H1 (cell line): ENCODE measurements around the gene PEAK1. TPM values are rescaled to one million over a fixed set of nuclear protein-coding genes. Genes with fewer than 3 reads are reported as not detected.

Source experiments
- CTCF ChIA-PET: fragments of 300-600 bp; sonication (Branson Sonifier 250); formaldehyde crosslinking; loops from one replicate; lab custom pipeline; 2021; ENCODE audit not compliant: partially characterized antibody; lab: Charles Lee
- POLR2A ChIA-PET: fragments of 300-600 bp; sonication (Branson Sonifier 250); formaldehyde crosslinking; loops from one replicate; lab custom pipeline; 2021; ENCODE audit warnings: inconsistent platforms; ENCODE audit not compliant: partially characterized antibody; lab: Charles Lee
- DNase-seq, 2 experiments: peaks; one replicate each; pipeline versions ENCODE4 v3.0.0 to v3.0.0-alpha.2; 2010 to 2022; ENCODE audit warnings: low spot score in 2 of 2, low read depth in 1 of 2, mixed read lengths in 1 of 2
- FAIRE-seq: peaks from 2 replicates; lab custom pipeline; 2011; peaks lifted over from hg19 to GRCh38; lab: Jason Lieb, UNC
- H2AFZ ChIP-seq: 2 replicates; pipeline ENCODE4 v1.8.1; 2012; ENCODE audit warnings: low read length, inconsistent platforms
- H2AK5ac ChIP-seq: 2 replicates; pipeline ENCODE4 v1.6.1; 2013; ENCODE audit warnings: low read depth, low read length
- H2BK120ac ChIP-seq: replicated peaks from 2 replicates; pipeline ENCODE3; 2013; ENCODE audit warnings: low read depth, low read length, inconsistent platforms
- H2BK12ac ChIP-seq: 2 replicates; pipeline ENCODE4 v1.6.1; 2013; ENCODE audit warnings: low read depth, low read length
- H2BK15ac ChIP-seq: 2 replicates; pipeline ENCODE4 v1.6.1; 2013; ENCODE audit warnings: low read length
- H2BK20ac ChIP-seq: 2 replicates; pipeline ENCODE4 v1.6.1; 2013; ENCODE audit warnings: low read length
- H2BK5ac ChIP-seq: 2 replicates; pipeline ENCODE4 v1.6.1; 2013; ENCODE audit warnings: low read depth, low read length
- H3K14ac ChIP-seq: 2 replicates; pipeline ENCODE4 v1.6.1; 2013; ENCODE audit warnings: inconsistent platforms; ENCODE audit not compliant: insufficient read length
- H3K18ac ChIP-seq: 2 replicates; pipeline ENCODE4 v1.6.1; 2013; ENCODE audit warnings: low read length; ENCODE audit errors: extremely low read depth
- H3K23ac ChIP-seq: 2 replicates; pipeline ENCODE4 v1.6.1; 2013; ENCODE audit warnings: inconsistent platforms; ENCODE audit not compliant: insufficient read length
- H3K23me2 ChIP-seq: 2 replicates; pipeline ENCODE4 v1.6.1; 2013; ENCODE audit warnings: low read depth, low read length
- H3K27ac ChIP-seq: 2 replicates; pipeline ENCODE4 v1.6.1; 2011; ENCODE audit warnings: low read depth, low read length, inconsistent platforms
- H3K27me3 ChIP-seq, 4 experiments: replicated peaks in 1 of 4; 1 replicate in 1 of 4; 2 replicates in 3 of 4; pipeline versions ENCODE4 v1.6.1 to v1.8.1; 2011 to 2013; ENCODE audit warnings: low read length in 3 of 4, mild to moderate bottlenecking in 3 of 4, inconsistent platforms in 2 of 4, mixed read lengths in 2 of 4, moderate library complexity in 1 of 4; ENCODE audit not compliant: control insufficient read depth in 3 of 4, insufficient read depth in 3 of 4; ENCODE audit errors: extremely low read depth in 1 of 4
- H3K36me3 ChIP-seq, 4 experiments: 2 replicates each; pipeline versions ENCODE4 v1.6.1 to v1.8.1; 2011 to 2013; ENCODE audit warnings: mild to moderate bottlenecking in 4 of 4, low read length in 3 of 4, moderate library complexity in 2 of 4, control low read depth in 1 of 4, inconsistent platforms in 1 of 4; ENCODE audit not compliant: insufficient read depth in 4 of 4, control insufficient read depth in 2 of 4
- H3K4ac ChIP-seq: replicated peaks from 2 replicates; pipeline ENCODE3; 2013; ENCODE audit warnings: low read length, low read depth, mixed read lengths, inconsistent platforms; ENCODE audit not compliant: insufficient read length
- H3K4me1 ChIP-seq, 4 experiments: replicated peaks in 1 of 4; 1 replicate in 1 of 4; 2 replicates in 3 of 4; pipeline versions ENCODE4 v1.6.1 to v1.8.1; 2011 to 2013; ENCODE audit warnings: low read length in 3 of 4, inconsistent platforms in 2 of 4, mixed read lengths in 1 of 4; ENCODE audit not compliant: insufficient read depth in 4 of 4, control insufficient read depth in 3 of 4
- H3K4me2 ChIP-seq, 2 experiments: 2 replicates each; pipeline versions ENCODE4 v1.6.1 to v1.8.1; 2011 to 2013; ENCODE audit warnings: low read depth in 2 of 2, low read length in 2 of 2, control low read depth in 1 of 2, inconsistent platforms in 1 of 2, mild to moderate bottlenecking in 1 of 2; ENCODE audit not compliant: insufficient read depth in 1 of 2
- H3K4me3 ChIP-seq, 4 experiments: fragments of 200-600, 300-600 bp in 1 of 4; sonication (generic), shearing (Covaris generic), sonication (Bioruptor Twin) in 1 of 4; 2 replicates each; pipeline versions ENCODE4 v1.5.1 to v1.8.1; 2011 to 2016; ENCODE audit warnings: low read length in 4 of 4, low read depth in 3 of 4, control low read depth in 2 of 4, inconsistent platforms in 2 of 4, mild to moderate bottlenecking in 2 of 4, mixed read lengths in 1 of 4, moderate library complexity in 1 of 4; ENCODE audit not compliant: insufficient read depth in 2 of 4; ENCODE audit errors: extremely low read depth in 1 of 4
- H3K56ac ChIP-seq: replicated peaks from 2 replicates; pipeline ENCODE3; 2013; ENCODE audit warnings: low read depth, mild to moderate bottlenecking, mixed read lengths, low read length, inconsistent platforms; ENCODE audit not compliant: insufficient read length
- H3K79me1 ChIP-seq: 2 replicates; pipeline ENCODE4 v1.6.1; 2013; ENCODE audit warnings: low read depth, low read length, control low read depth
- H3K79me2 ChIP-seq, 2 experiments: 2 replicates each; pipeline versions ENCODE4 v1.6.1 to v1.8.1; 2012 to 2013; ENCODE audit warnings: low read length in 2 of 2, mild to moderate bottlenecking in 2 of 2, inconsistent platforms in 1 of 2; ENCODE audit not compliant: insufficient read depth in 2 of 2, control insufficient read depth in 1 of 2
- H3K9ac ChIP-seq, 4 experiments: replicated peaks in 1 of 4; 1 replicate in 1 of 4; 2 replicates in 3 of 4; pipeline versions ENCODE4 v1.6.1 to v1.8.1; 2011 to 2013; ENCODE audit warnings: low read depth in 3 of 4, low read length in 3 of 4, control low read depth in 2 of 4, mild to moderate bottlenecking in 2 of 4, moderate library complexity in 2 of 4, inconsistent platforms in 1 of 4; ENCODE audit errors: extremely low read depth in 1 of 4
- H3K9me3 ChIP-seq, 2 experiments: 2 replicates each; pipeline versions ENCODE4 v1.6.1 to v1.8.1; 2012 to 2013; ENCODE audit warnings: mild to moderate bottlenecking in 2 of 2, moderate library complexity in 2 of 2, control low read depth in 1 of 2, inconsistent platforms in 1 of 2, low read depth in 1 of 2, low read length in 1 of 2, mixed read lengths in 1 of 2; ENCODE audit not compliant: insufficient read depth in 2 of 2
- H4K20me1 ChIP-seq, 2 experiments: replicated peaks in 1 of 2; 2 replicates each; pipeline versions ENCODE3 to v1.8.1; 2011 to 2013; ENCODE audit warnings: inconsistent platforms in 2 of 2, low read length in 2 of 2, mild to moderate bottlenecking in 1 of 2; ENCODE audit not compliant: insufficient read depth in 2 of 2, control insufficient read depth in 1 of 2
- H4K5ac ChIP-seq: 2 replicates; pipeline ENCODE4 v1.6.1; 2013; ENCODE audit warnings: low read length, low read depth, mixed read lengths, inconsistent platforms; ENCODE audit not compliant: insufficient read length
- H4K8ac ChIP-seq: 2 replicates; pipeline ENCODE4 v1.8.0; 2013; ENCODE audit warnings: mild to moderate bottlenecking, moderate library complexity, low read length, inconsistent platforms; ENCODE audit not compliant: insufficient read depth; ENCODE audit errors: extremely low read depth
- H4K91ac ChIP-seq: replicated peaks from 2 replicates; pipeline ENCODE3; 2013; ENCODE audit warnings: low read length, mixed read lengths, inconsistent platforms; ENCODE audit not compliant: insufficient read length
- ASH2L ChIP-seq: fragments of 200-600, 300-600 bp; sonication (generic); IDR thresholded peaks from one replicate; pipeline ENCODE4 v1.7.1; 2017; ENCODE audit warnings: low read length
- CHD2 ChIP-seq: IDR thresholded peaks from 2 replicates; pipeline ENCODE4 v1.6.1; 2012; ENCODE audit warnings: low read length, improper control_type of control experiment
- E2F6 ChIP-seq: IDR thresholded peaks from 2 replicates; pipeline ENCODE4 v1.6.1; 2012; ENCODE audit warnings: inconsistent platforms
- EZH2 ChIP-seq: fragments of 200-600 bp; sonication (generic); IDR thresholded peaks from 2 replicates; pipeline ENCODE4 v1.7.1; 2012; ENCODE audit warnings: low read depth, mild to moderate bottlenecking, moderate library complexity, low read length, inconsistent platforms; ENCODE audit not compliant: severe bottlenecking
- GTF2F1 ChIP-seq: IDR thresholded peaks from 2 replicates; pipeline ENCODE4 v1.6.1; 2012; ENCODE audit warnings: low read depth, low read length, improper control_type of control experiment, borderline replicate concordance
- JUN ChIP-seq: IDR thresholded peaks from 2 replicates; pipeline ENCODE4 v1.6.1; 2011; ENCODE audit warnings: low read depth, mild to moderate bottlenecking, improper control_type of control experiment, low read length
- POU5F1 ChIP-seq: IDR thresholded peaks from 2 replicates; pipeline ENCODE4 v1.6.1; 2011; ENCODE audit warnings: low read depth, mild to moderate bottlenecking, low read length, moderate library complexity
- RXRA ChIP-seq: IDR thresholded peaks from 2 replicates; pipeline ENCODE4 v1.6.1; 2011; ENCODE audit warnings: low read depth, mild to moderate bottlenecking, low read length, moderate library complexity; ENCODE audit not compliant: insufficient read depth
- SIN3A ChIP-seq, 2 experiments: IDR thresholded peaks in 1 of 2; conservative IDR thresholded peaks in 1 of 2; 2 replicates each; pipeline ENCODE4 v1.6.1; 2011 to 2012; ENCODE audit warnings: low read length in 2 of 2, improper control_type of control experiment in 1 of 2, low read depth in 1 of 2, mild to moderate bottlenecking in 1 of 2
- SRF ChIP-seq: IDR thresholded peaks from 2 replicates; pipeline ENCODE4 v1.6.1; 2011; ENCODE audit warnings: mild to moderate bottlenecking, low read depth, low read length, moderate library complexity
- TAF1 ChIP-seq: IDR thresholded peaks from 2 replicates; pipeline ENCODE4 v1.6.1; 2011; ENCODE audit warnings: mild to moderate bottlenecking, low read depth, low read length
- WGBS, 2 experiments: shearing (Covaris generic) in 1 of 2; methylation state at CpG; one replicate each; pipeline versions ENCODE4 v1.1.6 to v1.1.7; 2013 to 2015; ENCODE audit warnings: low lambda C conversion rate in 2 of 2, mixed read lengths in 2 of 2, inconsistent platforms in 1 of 2, low coverage in 1 of 2, missing lambda C conversion rate in 1 of 2; ENCODE audit not compliant: insufficient replicate concordance in 2 of 2, insufficient coverage in 1 of 2, insufficient read length in 1 of 2; ENCODE audit errors: extremely low coverage in 1 of 2, missing lambda C conversion rate in 1 of 2; 5-methylcytosine and 5-hydroxymethylcytosine counted together
- polyA plus RNA-seq, 7 experiments: library from polyadenylated mRNA; depleted of rRNA in 3 of 7; stranded (reverse) in 5 of 7; unstranded in 2 of 7; fragments of >200 nt in 5 of 7; fragments of 200-250 nt in 2 of 7; gene quantifications; 1 replicate in 5 of 7; 2 replicates in 1 of 7; 4 replicates in 1 of 7; pipeline versions ENCODE4 v1.2.1 to v1.2.3, GENCODE V29; 2011 to 2013; ENCODE audit warnings: missing spikeins in 2 of 7, mixed read lengths in 2 of 7
- total RNA-seq: library from RNA; stranded (reverse); fragmentation: NEBNext Ultra II Directional; extraction: Animal tissue kit (Norgen Biotek cat#: 25700); gene quantifications from 2 replicates; pipeline ENCODE4 v1.2.1, GENCODE V29; 2021

PEAK1 gene
- total and polyA plus RNA-seq, 2 of the 8 experiments (the other 6 are each of a cell fraction or from before 2014, with no cell fraction given) = 8.8 to 44.8 TPM

GRCh38 chr15:77392762-77393470 is 27.0 kb downstream of the PEAK1 start:
- no peak overlapping the region for H2AFZ ChIP-seq
- H3K4me1 ChIP-seq = peaks cover 0 to 4% (median 0%) of the 10 kb centered on the region in 4 experiments; a peak in 1 of 7 replicates
- no peaks in the 10 kb centered on the region for H3K27me3 ChIP-seq
- H3K9ac ChIP-seq = no peak overlapping the region
- no peak overlapping the region for H3K4me2 ChIP-seq
- H3K4me3 ChIP-seq = no peak overlapping the region
- no peaks in the 10 kb centered on the region for H3K9me3 ChIP-seq
- H2BK12ac ChIP-seq = no peak overlapping the region
- H3K79me2 ChIP-seq = peaks cover 0 to 93% of the 10 kb centered on the region in 2 experiments; a peak in 3 of 4 replicates
- no peak overlapping the region for H4K5ac ChIP-seq
- H2BK120ac ChIP-seq = no peak overlapping the region
- no peak for FAIRE-seq
- no peak overlapping the region for H2BK20ac ChIP-seq
- H3K56ac ChIP-seq = no peak overlapping the region
- 90% methylated on average over 7 of the region's 7 CpGs; no CpG with 5 or more reads in 1 of the 2 experiments for WGBS, 2 experiments
- H2BK5ac ChIP-seq = no peak overlapping the region
- H3K18ac ChIP-seq = no peak overlapping the region
- DNase-seq = no peak
- H3K4ac ChIP-seq = no peak overlapping the region
- H2BK15ac ChIP-seq = no peak overlapping the region
- peaks cover 7% of the 10 kb centered on the region for H3K79me1 ChIP-seq
- POLR2A ChIA-PET = interaction anchor here (1.8 kb wide), 1 partner anchor 26 kb away, joined by 4 read pairs; no protein-coding TSS in a partner anchor
- no peak overlapping the region for H3K27ac ChIP-seq
- H3K23me2 ChIP-seq = no peaks in the 10 kb centered on the region
- no peak overlapping the region for H4K8ac ChIP-seq
- H4K91ac ChIP-seq = no peak overlapping the region
- no peak overlapping the region for H3K23ac ChIP-seq
- H2AK5ac ChIP-seq = no peak overlapping the region
- no peaks in the 10 kb centered on the region for H3K36me3 ChIP-seq
- CTCF ChIA-PET = interaction anchor here (1.1 to 1.5 kb wide), 3 partner anchors 10 to 104 kb away, joined by 3 to 5 read pairs (median 3); no protein-coding TSS in a partner anchor
- no peak overlapping the region for H3K14ac ChIP-seq
- H4K20me1 ChIP-seq = peaks cover 0 to 4% of the 10 kb centered on the region in 2 experiments
- TF ChIP-seq CHD2 (no peak), SRF (no peak), JUN (no peak), TAF1 (no peak), POU5F1 (no peak), EZH2 (no peak), ASH2L (no peak), SIN3A (conservative IDR thresholded peaks at IDR 0.05 in 1 of 2, IDR thresholded peaks at IDR 0.05 in 1 of 2; ENCODE audit: low read depth in 1 of 2, low read length in 2 of 2) (no peak), GTF2F1 (no peak), E2F6 (no peak), RXRA (no peak)
